ENCODE data around the gene FOXN1.
"Not testable (repeated sequence)": the region's sequence is repeated elsewhere in the genome, so short reads cannot be mapped to it uniquely, and the experiment has no call there.

Gene FOXN1

GRCh38 chr17:28501421-28502284 is 4.5 kb upstream of the FOXN1 start:
- no peak for DNase-seq

GRCh38 chr17:28503420-28503819 is 2.7 kb upstream of the FOXN1 start:
- no peak for DNase-seq

- no peak for DNase-seq
Measured at GRCh38 chr17:28506763-28507487, 777 bp downstream of the FOXN1 start.

- no peak for DNase-seq
Measured at GRCh38 chr17:28507567-28508203, 1.5 kb downstream of the FOXN1 start.

GRCh38 chr17:28508211-28508724 is 2.1 kb downstream of the FOXN1 start:
- no peak for DNase-seq

GRCh38 chr17:28509789-28510188 is 3.6 kb downstream of the FOXN1 start:
- DNase-seq, result no peak

GRCh38 chr17:28511858-28512461 is 5.8 kb downstream of the FOXN1 start:
- DNase-seq, result no peak

GRCh38 chr17:28513476-28513875 is 7.3 kb downstream of the FOXN1 start:
- DNase-seq, result no peak

- DNase-seq, result no peak
Measured at GRCh38 chr17:28514561-28515002, 8.4 kb downstream of the FOXN1 start.

GRCh38 chr17:28515518-28515917 is 9.4 kb downstream of the FOXN1 start:
- no peak for DNase-seq

GRCh38 chr17:28518132-28518531 is 12.0 kb downstream of the FOXN1 start:
- DNase-seq, result no peak

GRCh38 chr17:28518578-28518977 is 12.4 kb downstream of the FOXN1 start:
- no peak for DNase-seq

- DNase-seq, result no peak
Measured at GRCh38 chr17:28519236-28519635, 13.1 kb downstream of the FOXN1 start.

- DNase-seq, result no peak
Measured at GRCh38 chr17:28520687-28521086, 14.5 kb downstream of the FOXN1 start.

GRCh38 chr17:28521311-28522085 is 15.3 kb downstream of the FOXN1 start:
- no peak for DNase-seq

- not testable (repeated sequence) for DNase-seq
Measured at GRCh38 chr17:28522281-28522680, 16.1 kb downstream of the FOXN1 start.

- DNase-seq, result no peak
Measured at GRCh38 chr17:28523186-28523585, 17.0 kb downstream of the FOXN1 start.

GRCh38 chr17:28523876-28524275 is 17.7 kb downstream of the FOXN1 start:
- no peak for DNase-seq

GRCh38 chr17:28524476-28525424 is 18.6 kb downstream of the FOXN1 start:
- peak; percentile 44 for DNase-seq

GRCh38 chr17:28526381-28526780 is 20.2 kb downstream of the FOXN1 start:
- DNase-seq, result no peak

- DNase-seq, result no peak
Measured at GRCh38 chr17:28527181-28527681, 21.1 kb downstream of the FOXN1 start.
